ENCODE measurements around the gene RIPPLY2. TPM values are rescaled to one million over a fixed set of nuclear protein-coding genes. Genes with fewer than 3 reads are reported as not detected.

Gene RIPPLY2
- polyA plus RNA-seq, 3 donors: 0.10 TPM; not detected in 2

DNA sequence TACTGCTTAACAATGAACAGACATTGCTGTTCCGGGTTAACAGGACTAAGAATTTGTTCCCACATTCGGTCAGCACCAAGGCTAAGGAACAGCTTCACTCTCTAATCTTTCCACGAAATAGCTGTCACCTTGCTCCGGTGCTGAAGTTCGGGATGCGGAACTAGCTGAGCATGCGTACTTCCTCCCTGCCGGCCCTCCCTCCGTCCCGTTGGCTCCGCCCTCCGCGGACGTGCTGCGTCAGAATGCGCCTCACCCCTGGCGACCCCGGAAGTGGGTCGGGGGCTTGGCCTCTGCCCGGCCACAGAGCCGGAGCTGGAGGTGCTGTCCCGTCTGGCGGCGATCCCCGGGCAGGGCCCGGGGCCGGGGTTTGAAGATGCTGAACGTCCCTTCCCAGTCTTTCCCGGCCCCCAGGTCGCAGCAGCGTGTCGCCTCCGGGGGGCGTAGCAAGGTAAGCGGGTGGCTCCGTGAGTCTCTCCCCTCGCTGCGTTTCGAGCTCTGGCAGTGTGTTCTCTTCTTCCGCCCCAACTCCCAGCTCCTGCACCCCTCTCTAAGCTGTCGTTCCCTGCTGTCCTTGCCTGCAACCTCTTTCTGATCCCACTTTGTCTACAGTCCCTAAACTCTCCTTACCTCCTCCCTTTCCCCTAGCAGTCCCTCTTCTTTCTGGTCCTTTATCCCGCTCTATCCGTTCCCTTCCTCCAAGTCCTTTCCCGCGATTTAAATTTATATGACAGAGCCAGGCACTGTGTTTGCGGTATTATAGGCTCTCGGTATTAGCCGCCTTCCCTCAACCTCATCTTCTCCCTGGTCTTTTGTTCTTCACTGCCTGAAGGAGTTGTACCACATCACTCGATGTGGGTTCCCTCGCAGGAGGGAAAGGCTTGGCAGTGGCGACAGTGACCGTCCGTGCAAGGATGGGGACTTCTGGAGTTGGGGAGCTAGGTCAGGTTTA is 6.5 kb downstream of the RIPPLY2 start, which contains the start of gene CYB5R4:
CYB5R4 (plus strand) TSS at position 280 of the 949 bp plus-strand sequence; CDS start at position 374, 94 bp downstream.
- peak; percentile 88 to 94 (median 89) for DNase-seq (ENCODE audit: low read depth in 3 of 3, low spot score in 2 of 3)

DNA sequence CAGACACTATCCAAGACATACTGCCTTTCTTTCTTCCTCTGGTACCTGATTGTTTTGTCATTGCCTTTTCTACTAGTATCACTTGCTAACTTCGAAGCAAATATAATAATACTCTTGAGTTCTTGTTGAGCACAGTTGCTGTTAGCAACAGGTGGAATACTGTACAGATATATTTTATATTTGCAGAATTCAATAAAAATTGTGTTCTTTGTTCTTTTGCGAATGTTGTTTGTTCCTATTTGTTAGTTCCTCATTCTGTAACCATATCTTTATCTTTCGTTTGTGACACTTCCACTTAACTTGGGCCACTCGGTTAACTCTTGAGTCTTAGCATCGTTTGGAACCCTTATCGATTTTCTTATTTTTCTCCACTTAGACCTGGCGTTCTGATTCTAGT is 7.2 kb downstream of the RIPPLY2 start:
- DNase-seq (ENCODE audit: low read depth in 3 of 3, low spot score in 2 of 3): no peak

DNA sequence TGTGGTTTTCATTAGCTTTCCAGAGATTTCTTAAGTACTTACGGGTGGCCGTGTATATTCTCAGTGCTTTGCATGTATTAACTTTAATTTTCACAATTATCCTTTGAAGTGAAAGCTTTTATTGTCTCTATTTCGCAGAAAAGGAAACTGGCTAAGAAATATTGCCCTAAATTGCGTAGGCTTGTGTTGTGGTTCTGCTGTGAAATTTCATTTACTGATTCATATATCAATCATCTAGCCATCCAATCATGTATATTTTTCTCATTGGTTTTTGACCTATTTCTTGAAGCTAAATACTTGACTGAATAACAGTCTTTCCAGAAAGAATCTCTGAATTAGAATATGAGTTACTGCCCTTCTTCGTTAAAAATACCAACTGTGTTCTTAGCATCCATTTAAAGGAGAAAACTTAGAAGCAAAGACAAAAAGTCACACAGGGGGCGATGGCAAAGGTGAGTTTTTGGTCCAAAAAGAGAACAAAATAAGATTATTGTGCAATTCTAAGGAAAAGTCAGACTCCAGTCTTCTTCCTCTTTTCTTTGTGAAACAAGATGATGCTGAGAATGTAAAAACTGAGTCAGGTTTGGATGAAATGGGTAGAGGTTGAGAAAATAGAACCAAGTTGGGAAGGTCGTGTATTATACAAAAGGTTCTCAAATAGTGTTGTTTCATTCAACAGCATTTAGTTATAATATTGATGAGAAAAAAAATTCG is 7.8 kb downstream of the RIPPLY2 start:
- no peak for DNase-seq (ENCODE audit: low read depth in 3 of 3, low spot score in 2 of 3)

DNA sequence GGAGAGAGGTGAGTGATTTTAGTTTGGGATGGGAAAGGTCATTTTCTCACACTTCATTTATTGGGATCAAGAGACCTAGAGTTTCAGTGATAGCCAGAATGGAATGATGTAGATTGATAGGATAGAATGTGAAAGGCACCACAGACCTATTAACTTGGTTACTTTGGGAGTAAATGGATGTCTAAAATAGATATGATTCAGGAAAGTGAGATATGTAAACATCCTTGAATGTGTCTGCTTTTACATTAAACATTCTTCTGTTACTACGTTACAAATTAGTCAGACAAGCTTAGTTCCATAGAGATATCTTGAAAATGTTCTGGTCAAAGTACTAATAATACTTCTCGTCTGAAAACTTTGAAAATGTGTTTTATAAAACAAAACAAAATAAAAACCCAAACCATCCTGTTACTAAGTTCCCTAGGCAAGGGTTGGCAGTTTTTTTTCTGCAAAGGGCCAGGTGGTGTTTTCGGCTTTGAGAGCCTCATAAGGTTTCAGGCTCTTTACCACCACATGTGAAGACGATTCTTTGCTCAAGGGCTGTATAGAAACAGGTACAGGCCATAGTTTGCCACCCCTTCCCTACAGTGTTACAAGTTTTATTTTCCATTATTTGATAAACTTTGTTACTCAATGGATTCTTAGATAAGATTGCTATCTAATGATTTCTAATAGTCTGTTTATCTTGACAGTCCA is 9.8 kb downstream of the RIPPLY2 start:
- DNase-seq (ENCODE audit: low read depth in 3 of 3, low spot score in 2 of 3): no peak

DNA sequence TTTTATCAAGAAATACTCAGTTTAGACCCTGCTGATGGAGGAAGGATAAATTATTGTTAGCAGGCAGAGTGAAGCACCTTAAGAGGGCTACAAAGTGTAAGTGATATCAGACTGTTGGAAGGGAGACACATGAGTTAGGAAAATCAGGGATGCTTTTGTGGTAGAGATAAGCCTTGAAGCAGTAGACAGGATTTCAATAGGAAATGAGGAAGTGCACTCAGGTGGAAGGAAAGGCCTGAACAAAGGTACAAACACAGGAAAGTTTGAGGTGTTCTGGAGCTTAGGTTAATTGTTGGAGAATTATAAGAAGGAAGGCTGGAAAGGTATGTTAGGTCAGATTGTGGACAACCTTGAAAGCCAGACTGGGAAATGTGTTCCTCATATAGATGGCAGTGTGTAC is 13.9 kb downstream of the RIPPLY2 start:
- no peak for DNase-seq (ENCODE audit: low read depth in 3 of 3, low spot score in 2 of 3)

DNA sequence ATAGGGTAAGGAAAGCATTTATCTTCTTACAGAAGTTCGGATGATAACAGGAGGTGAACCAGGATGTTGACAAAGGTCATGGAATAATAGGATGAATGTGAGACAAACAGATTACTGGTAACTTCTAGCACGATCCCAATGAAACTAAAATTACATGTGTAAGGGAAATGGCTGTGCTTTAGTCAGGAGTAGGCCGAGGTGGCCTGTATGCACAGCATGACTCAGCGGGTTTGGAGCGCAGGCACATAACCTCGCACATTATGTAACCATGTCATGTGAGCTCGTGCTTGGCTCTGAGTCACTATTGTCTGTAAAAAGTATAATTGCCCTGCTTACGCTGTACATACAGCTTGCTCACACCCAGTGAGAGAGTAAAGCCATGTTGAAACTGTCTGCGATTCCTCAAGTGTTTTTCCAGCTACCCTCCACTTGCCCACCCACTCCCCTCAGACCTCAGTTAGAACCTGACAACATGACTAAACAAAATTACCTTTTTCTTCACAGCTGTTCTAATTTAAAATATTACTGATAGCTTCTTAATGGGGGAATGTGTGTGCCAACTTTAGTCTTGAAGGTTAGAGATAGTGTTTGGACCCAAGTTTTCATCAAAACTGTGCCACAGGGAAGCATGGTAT is 14.5 kb downstream of the RIPPLY2 start:
- no peak for DNase-seq (ENCODE audit: low read depth in 3 of 3, low spot score in 2 of 3)

DNA sequence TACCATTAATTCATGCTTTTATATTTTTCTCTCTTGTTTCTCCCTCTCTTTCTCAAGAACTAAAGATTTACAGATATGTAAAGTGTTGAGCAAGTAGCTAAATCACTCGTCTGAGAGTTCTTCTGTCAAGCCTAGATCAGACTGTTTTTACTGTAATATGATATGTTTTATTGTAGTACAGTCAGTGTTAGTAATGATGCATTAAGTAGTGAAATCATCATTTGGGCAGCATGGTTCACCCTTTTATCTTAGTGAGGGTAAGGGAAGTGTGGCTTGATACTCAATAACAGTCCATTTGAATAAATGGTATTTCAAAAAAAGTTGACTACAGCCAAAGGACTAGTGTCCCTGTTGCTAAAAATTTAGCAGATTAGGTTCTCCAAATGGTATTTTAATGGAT is 15.5 kb downstream of the RIPPLY2 start:
- no peak for DNase-seq (ENCODE audit: low read depth in 3 of 3, low spot score in 2 of 3)

DNA sequence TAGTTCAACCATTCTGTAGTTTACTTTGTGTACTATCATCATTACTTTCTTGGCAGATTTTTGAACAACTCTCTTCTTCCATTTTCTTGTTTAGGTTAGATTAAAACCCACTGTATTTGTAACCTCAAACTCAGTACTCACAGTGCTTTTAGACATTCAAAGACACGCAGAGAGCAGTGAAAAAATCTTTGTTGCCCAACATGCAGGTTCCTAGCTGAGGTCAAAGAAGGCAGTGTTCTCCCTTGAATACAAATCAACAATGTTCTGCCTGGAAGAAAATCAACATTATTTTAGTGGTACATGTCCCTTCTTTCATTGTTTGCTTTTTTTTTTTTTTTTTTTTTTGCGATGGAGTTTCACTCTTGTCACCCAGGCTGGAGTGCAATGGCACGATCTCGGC is 17.5 kb downstream of the RIPPLY2 start:
- no peak for DNase-seq (ENCODE audit: low read depth in 3 of 3, low spot score in 2 of 3)

DNA sequence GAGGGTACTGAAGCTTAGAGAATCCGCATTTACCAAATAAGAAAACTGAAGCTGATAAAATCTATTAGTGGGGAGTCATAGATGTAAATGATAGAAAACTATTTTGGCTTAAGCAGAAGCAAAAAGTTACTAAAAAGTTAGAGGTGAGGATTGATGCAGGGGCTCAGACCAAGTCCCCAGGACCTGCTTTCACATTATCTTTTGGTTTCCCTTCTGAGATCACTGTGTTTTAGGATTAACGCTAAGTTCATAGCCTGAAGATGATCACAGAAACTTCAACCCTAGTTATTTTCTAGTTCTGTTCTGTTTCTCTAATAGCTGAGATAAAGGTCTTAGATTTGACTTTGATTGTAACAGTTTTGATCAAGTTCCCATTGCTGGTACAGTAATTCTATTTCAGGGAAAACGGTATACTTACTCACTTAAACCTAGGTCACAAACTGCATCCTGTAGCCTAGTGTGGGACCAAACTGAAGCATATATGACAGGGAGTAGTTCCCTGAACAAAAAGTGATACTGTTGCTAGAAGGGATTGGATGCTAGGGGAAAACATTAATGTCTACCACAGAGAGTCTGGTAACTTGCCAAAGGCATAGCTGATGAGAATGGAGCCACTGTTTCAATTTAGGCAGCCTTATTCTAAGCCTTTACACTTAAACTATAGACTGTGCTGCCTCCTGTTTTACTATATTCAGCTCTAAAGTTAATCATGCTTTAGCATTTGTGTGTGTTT is 19.4 kb downstream of the RIPPLY2 start:
- no peak for DNase-seq (ENCODE audit: low read depth in 3 of 3, low spot score in 2 of 3)

DNA sequence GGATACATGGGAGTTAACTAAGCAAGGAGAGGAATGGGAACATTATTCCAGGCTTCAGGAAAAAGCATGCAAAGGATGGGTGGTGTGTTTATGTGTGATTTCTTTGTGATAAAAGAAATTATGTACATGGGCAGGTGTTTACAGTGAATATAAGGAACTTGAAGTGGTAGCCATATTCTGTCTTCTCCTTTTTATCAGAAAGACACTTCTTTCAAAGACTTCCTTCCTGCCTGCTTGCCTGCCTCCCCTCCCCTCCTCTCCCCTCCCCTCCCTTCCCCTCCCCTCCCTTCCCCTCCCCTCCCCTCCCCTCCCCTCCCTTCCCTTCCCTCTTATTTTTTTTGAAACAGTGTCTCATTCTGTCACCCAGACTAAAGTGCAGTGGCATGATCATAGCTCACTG is 20.7 kb downstream of the RIPPLY2 start:
- DNase-seq (ENCODE audit: low read depth in 3 of 3, low spot score in 2 of 3): no peak

DNA sequence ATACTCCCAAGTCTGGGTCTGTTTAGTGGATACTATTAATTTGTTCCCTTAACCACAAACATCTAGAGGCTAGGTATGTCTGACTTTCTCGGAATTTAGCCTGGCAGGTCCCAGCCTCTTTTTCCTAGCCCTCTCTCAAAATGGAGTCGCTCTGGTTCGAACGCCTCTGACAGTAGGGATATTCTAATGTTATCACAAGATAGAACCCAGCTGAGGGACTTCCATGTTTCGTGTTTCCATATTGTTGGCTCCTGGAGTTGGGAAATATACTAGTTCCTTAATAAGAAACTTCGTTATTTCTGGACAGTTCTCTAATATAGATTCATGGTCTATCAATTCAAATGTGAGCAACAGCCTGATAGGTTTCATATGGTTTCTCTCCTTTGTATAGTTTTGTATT is 22.7 kb downstream of the RIPPLY2 start:
- no peak for DNase-seq (ENCODE audit: low read depth in 3 of 3, low spot score in 2 of 3)

DNA sequence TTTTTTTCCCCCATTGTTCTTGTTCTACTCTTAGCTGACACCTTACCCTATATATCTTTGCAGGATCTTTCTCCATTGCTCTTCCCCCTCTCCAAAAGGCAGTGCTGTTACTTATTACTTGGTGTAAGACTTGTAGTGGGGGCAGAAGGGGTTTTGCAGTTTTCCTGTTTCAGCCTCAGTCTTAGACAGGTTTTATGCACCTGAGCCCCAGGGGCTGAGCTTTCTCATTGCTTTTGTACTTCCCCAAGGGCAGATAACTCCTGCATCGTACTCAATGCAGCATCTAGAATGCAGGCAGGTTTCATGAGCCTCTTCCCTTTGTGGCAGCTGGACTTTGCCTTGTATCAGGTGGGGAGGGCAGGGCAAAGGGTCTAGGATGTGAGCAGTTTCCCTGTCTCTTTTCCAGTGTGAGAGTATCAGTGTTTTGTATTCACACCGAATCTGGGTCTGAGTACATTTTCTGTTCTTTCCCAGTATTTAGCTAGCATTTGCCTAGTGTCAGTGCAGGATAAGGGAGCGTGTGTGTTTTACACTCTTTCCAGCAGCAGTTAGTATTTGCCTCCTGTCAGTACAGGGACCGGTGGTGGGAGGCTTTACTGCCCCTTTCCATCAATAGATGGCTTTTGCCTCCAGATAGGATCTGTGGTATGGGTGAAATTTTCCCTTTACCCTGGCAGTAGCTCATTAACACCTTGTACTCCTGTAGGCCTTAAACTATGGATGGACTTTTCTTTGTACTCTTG is 25.9 kb downstream of the RIPPLY2 start:
- no peak for DNase-seq (ENCODE audit: low read depth in 3 of 3, low spot score in 2 of 3)

DNA sequence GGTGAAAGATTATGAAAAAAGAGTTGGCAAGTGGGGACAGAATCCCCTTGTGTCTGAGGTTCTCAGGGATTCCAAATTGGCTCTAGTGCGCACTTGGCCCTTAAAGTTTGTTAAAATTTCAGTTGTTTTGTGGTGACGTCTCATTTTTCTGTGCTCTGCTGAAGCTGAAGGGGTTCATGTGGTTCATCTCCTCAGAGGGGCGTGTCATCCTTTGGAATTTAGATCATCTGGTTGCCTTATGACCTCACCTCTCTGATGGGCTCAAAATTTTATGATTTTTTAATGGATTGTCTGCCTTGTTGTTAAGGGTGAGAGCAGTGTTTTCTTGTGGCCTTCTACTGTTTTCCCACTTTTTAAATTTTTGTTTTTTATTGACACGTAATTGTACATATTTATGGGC is 26.6 kb downstream of the RIPPLY2 start:
- no peak for DNase-seq (ENCODE audit: low read depth in 3 of 3, low spot score in 2 of 3)

DNA sequence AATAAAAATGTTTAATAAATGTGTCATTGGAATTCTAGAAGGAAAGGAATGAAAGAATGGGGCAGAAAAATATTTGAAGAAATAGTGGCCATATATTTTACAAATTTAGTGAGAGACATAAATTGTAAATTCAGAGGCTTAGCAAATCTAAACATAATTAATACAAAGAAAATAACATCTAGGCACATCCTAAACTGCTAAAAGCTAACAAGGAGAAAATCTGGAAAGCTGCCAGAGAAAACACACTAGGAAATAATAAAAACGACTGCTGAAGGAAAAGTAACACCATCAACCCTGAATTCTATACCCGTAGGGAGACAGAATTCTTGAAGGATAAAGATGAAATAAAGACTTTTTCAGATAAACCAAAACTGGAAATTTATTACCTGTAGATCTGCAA is 30.1 kb downstream of the RIPPLY2 start:
- no peak for DNase-seq (ENCODE audit: low read depth in 3 of 3, low spot score in 2 of 3)

DNA sequence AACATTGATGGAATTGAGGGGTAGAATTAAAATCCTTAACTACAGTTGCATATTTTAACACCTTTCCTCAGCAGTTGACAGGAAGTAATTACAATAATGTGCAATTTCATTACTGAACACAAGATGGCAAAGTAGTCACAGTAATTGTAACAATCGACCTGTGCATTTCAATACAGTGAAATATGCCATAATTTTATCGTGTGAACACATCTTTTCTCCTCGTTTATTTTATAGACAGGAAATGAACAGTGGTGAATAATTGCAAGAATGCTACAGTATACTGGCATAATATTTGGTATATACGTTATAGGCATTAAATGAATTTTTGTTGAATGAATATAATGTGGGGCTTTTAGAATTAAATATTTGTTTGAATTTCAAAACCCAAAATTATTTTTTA is 31.4 kb downstream of the RIPPLY2 start:
- no peak for DNase-seq (ENCODE audit: low read depth in 3 of 3, low spot score in 2 of 3)

DNA sequence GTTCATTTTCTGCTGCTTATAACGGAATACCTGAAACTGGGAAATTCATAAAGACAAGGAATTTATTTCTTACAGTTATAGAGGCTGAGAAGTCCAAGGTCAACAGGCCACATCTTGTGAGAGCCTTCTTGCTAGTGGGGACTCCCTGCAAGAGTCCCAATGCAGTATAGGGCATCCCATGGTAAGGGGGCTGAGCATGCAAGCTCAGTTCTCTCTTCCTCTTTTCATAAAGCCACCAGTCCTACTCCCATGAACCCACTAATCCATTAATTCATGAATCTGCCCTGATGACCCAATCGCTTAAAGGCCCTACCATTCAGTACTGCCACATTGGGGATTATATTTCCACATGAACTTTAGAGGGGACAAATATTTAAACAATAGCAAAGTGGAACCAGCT is 32.8 kb downstream of the RIPPLY2 start:
- DNase-seq (ENCODE audit: low read depth in 3 of 3, low spot score in 2 of 3): no peak

DNA sequence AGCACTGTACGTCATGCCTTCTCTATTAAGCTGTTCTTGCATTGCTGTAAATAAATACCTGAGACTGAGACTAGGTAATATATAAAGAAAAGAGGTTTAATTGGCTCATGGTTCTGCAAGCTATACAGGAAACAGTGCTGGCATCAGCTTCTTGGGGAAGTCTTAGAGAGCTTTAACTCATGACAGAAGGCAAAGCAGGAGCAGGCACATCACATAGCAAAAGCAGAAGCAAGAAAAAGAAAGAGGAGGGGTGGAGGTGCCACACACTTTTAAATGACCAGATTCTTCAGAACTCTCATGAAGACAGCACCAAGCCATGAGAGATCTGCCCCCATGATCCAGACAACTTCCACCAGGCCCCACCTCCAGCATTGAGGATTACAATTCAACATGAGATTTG is 36.5 kb downstream of the RIPPLY2 start:
- DNase-seq (ENCODE audit: low read depth in 3 of 3, low spot score in 2 of 3): no peak

DNA sequence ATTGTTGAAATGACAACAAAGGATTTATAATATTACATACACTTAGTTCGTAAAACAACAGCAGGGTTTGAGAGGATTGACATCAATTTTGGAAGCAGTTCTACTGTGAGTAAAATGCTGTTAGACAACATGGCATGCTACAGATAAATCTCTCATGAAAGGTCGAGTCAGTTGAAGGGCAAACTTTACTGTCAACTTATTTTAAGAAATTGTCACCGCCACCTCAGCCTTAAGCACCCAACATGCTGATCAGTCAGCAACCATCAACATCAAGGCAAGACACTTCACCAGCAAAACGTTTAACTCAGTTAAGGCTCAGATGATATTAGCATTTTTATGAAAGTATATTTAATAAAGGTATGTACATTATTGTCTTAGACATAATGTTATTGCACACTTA is 37.4 kb downstream of the RIPPLY2 start:
- DNase-seq (ENCODE audit: low read depth in 3 of 3, low spot score in 2 of 3): no peak

DNA sequence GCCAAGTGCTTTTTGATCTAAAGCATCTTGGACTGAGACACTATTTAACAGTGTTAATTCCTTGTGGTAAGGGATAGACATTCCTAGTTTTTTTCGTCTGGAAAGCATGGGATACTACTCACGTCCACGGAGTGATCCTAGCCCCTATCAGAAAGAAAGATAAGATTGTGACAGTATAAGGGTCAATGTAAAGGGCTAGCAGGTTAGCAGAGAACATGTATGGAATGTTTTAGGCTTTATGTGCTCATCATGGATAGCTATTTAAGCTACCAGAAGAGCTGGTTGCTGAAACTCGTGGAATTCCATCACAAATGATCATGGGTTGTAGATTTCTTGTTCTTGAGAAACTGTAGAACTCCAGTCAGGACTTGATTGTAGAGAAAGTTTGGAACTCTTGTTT is 38.4 kb downstream of the RIPPLY2 start:
- DNase-seq (ENCODE audit: low read depth in 3 of 3, low spot score in 2 of 3): no peak
